Neutrophil (primary cell): ENCODE results near the gene TKTL1.

Experiments
- H3K27ac ChIP-seq: fragments of 200-600 bp; sonication (generic); 2 replicates; pipeline ENCODE4 v1.5.1; 2016; ENCODE audit warnings: mild to moderate bottlenecking, moderate library complexity
- H3K27me3 ChIP-seq: fragments of 200-600 bp; sonication (generic); 2 replicates; pipeline ENCODE4 v1.6.0; 2016; ENCODE audit warnings: mild to moderate bottlenecking
- H3K36me3 ChIP-seq: fragments of 200-600 bp; sonication (generic); 2 replicates; pipeline ENCODE4 v1.5.1; 2017
- H3K4me1 ChIP-seq, 2 experiments: fragments of 200-600 bp in 1 of 2; sonication (generic) in 1 of 2; 1 replicate in 1 of 2; 2 replicates in 1 of 2; pipeline versions ENCODE4 v1.5.1 to v1.6.1; 2013 to 2016; ENCODE audit warnings: low read depth in 1 of 2, low read length in 1 of 2, mild to moderate bottlenecking in 1 of 2, moderate library complexity in 1 of 2; ENCODE audit not compliant: control insufficient read depth in 1 of 2, insufficient read depth in 1 of 2
- H3K4me3 ChIP-seq, 2 experiments: fragments of 200-600 bp in 1 of 2; sonication (generic) in 1 of 2; 1 replicate in 1 of 2; 2 replicates in 1 of 2; pipeline ENCODE4 v1.5.1; 2013 to 2016; ENCODE audit warnings: low read depth in 1 of 2, low read length in 1 of 2, mild to moderate bottlenecking in 1 of 2, moderate library complexity in 1 of 2
- H3K9me3 ChIP-seq: fragments of 200-600 bp; sonication (generic); 2 replicates; pipeline ENCODE4 v1.5.1; 2016
- CTCF ChIP-seq: fragments of 200-600 bp; sonication (generic); IDR thresholded peaks from 2 replicates; pipeline ENCODE4 v1.5.1; 2016; ENCODE audit warnings: antibody characterized with exemption

Gene TKTL1

GRCh38 chrX:154349359-154349935, 53.9 kb downstream of the TKTL1 start:
- no peak overlapping the region for H3K4me3 ChIP-seq
- H3K27ac ChIP-seq = peak overlapping the region; percentile 50
- H3K4me1 ChIP-seq = peaks cover 5 to 6% of the 10 kb centered on the region in 2 experiments

GRCh38 chrX:154349979-154350378, 54.4 kb downstream of the TKTL1 start:
- Histone ChIP-seq H3K4me3 (no peak overlapping the region), H3K9me3 (no peaks in the 10 kb centered on the region), H3K36me3 (peaks cover 70% of the 10 kb centered on the region), H3K4me1 (peaks cover 5 to 6% of the 10 kb centered on the region in 2 experiments), H3K27ac (no peak overlapping the region), H3K27me3 (no peaks in the 10 kb centered on the region)
- no peak for TF ChIP-seq CTCF

More at GRCh38 chrX:154349359-154349935, 53.9 kb downstream of the TKTL1 start:
- TF ChIP-seq CTCF = no peak
- H3K27me3 ChIP-seq = no peaks in the 10 kb centered on the region
- peaks cover 64% of the 10 kb centered on the region for H3K36me3 ChIP-seq
- H3K9me3 ChIP-seq = no peaks in the 10 kb centered on the region

DNA sequence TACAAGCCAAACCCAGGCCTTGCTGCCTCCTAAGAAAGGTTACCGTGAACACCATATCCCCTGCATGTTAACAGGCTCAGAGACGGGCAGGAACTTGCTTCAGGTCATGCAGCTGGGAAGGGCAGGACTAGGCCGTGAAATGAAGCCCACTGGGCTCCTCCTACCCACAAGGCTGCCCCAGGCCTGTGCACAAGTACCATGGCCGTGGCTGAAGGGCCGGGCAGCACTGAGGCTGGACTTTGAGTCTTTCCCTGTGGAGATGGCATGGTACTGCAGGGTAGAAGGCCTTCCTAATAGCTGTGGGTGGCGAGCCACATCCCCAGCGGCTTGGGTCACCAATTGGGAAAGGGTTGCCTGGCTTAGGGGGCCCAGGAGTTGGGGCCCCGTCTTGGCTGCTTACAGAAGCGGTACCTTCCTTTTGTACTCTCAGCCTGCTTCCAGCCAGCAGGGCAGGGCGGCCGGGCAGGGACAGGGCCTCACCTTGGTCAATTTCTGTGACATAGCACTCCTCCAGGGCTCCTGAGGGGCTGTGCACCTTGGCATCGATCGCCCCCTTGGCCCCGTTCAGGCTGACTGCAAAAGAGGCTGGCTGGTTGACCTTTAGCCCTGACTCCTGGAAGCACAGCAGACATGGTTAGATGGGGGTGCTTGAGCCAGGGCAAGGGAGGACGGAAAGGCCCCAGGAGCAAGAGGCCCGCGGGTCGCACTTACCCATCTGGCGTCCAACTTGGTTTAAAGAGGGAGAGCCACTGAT, 55.0 kb downstream of the TKTL1 start:
- H3K27me3 ChIP-seq = no peaks in the 10 kb centered on the region
- no peak for TF ChIP-seq CTCF
- peaks cover 5 to 8% of the 10 kb centered on the region in 2 experiments for H3K4me1 ChIP-seq
- H3K4me3 ChIP-seq = no peak overlapping the region
- H3K9me3 ChIP-seq = no peaks in the 10 kb centered on the region
- peak overlapping the region; percentile 15 for H3K27ac ChIP-seq
- peaks cover 76% of the 10 kb centered on the region for H3K36me3 ChIP-seq

GRCh38 chrX:154351183-154352011, 55.8 kb downstream of the TKTL1 start:
- Histone ChIP-seq H3K9me3 (no peaks in the 10 kb centered on the region), H3K27me3 (no peaks in the 10 kb centered on the region), H3K36me3 (peaks cover 84% of the 10 kb centered on the region), H3K4me3 (no peak overlapping the region), H3K27ac (peak overlapping the region; percentile 15), H3K4me1 (peaks cover 5 to 11% of the 10 kb centered on the region in 2 experiments)
- no peak for TF ChIP-seq CTCF

DNA sequence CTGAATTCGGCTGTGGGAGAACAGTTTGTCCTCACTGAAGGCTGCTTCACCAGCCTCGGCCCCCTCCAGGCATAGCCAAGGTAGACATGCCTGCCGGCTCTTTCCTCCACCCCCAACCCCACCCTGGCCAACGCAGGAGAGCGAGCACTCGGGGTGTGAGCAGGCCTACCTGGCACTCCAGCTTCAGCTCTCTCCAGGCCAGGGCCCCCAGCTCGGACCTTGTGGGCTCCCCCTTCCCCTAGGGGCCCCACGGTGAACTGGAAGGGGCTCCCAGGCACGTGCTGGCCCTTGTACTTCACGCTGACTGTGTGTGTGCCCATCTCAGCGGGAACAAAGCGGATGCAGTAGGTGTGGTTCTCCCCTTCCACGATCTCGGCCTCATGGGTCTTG, 56.4 kb downstream of the TKTL1 start:
- Histone ChIP-seq H3K27ac (no peak overlapping the region), H3K36me3 (peaks cover 90% of the 10 kb centered on the region), H3K9me3 (no peaks in the 10 kb centered on the region), H3K4me3 (no peak overlapping the region), H3K4me1 (peaks cover 5 to 11% of the 10 kb centered on the region in 2 experiments), H3K27me3 (no peaks in the 10 kb centered on the region)
- no peak for TF ChIP-seq CTCF
